ENCODE measurements around the gene ZNF280A. TPM values are rescaled to one million over a fixed set of nuclear protein-coding genes. Genes with fewer than 3 reads are reported as not detected.

ZNF280A gene
- total and polyA plus RNA-seq, 9 of the 15 experiments (the other 6 are each of a cell fraction or from before 2014, with no cell fraction given), result 19.0 to 40.8 (median 28.6) TPM

DNA sequence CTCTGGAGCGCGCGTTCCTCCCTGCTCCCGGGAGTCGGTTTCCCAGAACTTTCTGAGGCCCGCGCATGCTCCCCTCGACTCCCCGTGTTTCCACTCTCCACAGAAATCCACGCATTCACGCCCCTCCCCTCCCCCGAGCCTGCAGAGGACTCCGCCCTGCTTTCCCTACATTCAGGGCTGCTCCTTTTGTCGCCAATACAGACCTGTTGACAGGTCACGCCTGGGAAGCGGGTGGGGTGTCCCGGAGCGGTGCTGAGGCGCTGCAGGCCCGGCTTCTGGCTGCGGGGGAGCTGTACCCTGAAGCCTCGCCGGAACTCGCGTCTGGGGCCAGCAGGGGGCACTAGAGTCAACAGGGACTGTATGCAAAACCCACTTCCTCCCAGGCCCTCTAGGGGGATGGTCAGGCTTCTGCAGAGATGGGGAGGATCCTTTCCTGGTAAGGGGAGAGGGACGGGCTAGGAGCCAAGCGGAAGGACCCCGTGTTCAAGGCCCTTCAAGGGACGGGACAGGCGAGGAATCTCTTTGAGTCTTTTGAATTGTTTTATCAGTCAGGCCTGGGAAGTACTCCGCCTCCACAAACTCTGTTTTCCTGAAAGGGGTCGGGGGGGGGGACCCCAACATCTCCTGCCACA, 39.0 kb upstream of the ZNF280A start, which contains the start of gene PRAME (continued):
- TF ChIP-seq KAT7 (CRISPR knock-in tag; IDR thresholded peaks at IDR 0.05; ENCODE audit: borderline replicate concordance), result no peak
- no peak for TF ChIP-seq ZNF584 (CRISPR knock-in tag; IDR thresholded peaks at IDR 0.05; ENCODE audit: low read depth)
- TF ChIP-seq CHD2 (IDR thresholded peaks at IDR 0.05; ENCODE audit: low read depth, low read length), result no peak
- TF ChIP-seq YBX1 (IDR thresholded peaks at IDR 0.05), result no peak
- TF ChIP-seq ZNF212 (CRISPR knock-in tag; IDR thresholded peaks at IDR 0.05), result no peak
- no peak for TF ChIP-seq TEAD2 (tag; IDR thresholded peaks at IDR 0.05)
- no peak for TF ChIP-seq ELF2 (CRISPR knock-in tag; IDR thresholded peaks at IDR 0.05)
- TF ChIP-seq, protein P1, sequence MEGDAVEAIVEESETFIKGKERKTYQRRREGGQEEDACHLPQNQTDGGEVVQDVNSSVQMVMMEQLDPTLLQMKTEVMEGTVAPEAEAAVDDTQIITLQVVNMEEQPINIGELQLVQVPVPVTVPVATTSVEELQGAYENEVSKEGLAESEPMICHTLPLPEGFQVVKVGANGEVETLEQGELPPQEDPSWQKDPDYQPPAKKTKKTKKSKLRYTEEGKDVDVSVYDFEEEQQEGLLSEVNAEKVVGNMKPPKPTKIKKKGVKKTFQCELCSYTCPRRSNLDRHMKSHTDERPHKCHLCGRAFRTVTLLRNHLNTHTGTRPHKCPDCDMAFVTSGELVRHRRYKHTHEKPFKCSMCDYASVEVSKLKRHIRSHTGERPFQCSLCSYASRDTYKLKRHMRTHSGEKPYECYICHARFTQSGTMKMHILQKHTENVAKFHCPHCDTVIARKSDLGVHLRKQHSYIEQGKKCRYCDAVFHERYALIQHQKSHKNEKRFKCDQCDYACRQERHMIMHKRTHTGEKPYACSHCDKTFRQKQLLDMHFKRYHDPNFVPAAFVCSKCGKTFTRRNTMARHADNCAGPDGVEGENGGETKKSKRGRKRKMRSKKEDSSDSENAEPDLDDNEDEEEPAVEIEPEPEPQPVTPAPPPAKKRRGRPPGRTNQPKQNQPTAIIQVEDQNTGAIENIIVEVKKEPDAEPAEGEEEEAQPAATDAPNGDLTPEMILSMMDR (IDR thresholded peaks at IDR 0.05 in 2 of 3, conservative IDR thresholded peaks at IDR 0.05 in 1 of 3; ENCODE audit: insufficient read depth in 2 of 3, low read depth in 1 of 3, low read length in 3 of 3), result no peak
- TF ChIP-seq CC2D1A (IDR thresholded peaks at IDR 0.05), result no peak
- TF ChIP-seq, protein P2, sequence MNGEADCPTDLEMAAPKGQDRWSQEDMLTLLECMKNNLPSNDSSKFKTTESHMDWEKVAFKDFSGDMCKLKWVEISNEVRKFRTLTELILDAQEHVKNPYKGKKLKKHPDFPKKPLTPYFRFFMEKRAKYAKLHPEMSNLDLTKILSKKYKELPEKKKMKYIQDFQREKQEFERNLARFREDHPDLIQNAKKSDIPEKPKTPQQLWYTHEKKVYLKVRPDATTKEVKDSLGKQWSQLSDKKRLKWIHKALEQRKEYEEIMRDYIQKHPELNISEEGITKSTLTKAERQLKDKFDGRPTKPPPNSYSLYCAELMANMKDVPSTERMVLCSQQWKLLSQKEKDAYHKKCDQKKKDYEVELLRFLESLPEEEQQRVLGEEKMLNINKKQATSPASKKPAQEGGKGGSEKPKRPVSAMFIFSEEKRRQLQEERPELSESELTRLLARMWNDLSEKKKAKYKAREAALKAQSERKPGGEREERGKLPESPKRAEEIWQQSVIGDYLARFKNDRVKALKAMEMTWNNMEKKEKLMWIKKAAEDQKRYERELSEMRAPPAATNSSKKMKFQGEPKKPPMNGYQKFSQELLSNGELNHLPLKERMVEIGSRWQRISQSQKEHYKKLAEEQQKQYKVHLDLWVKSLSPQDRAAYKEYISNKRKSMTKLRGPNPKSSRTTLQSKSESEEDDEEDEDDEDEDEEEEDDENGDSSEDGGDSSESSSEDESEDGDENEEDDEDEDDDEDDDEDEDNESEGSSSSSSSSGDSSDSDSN (IDR thresholded peaks at IDR 0.05; ENCODE audit: borderline replicate concordance in 1 of 2, low read depth in 2 of 2, low read length in 2 of 2), result no peak
- TF ChIP-seq, protein P3, sequence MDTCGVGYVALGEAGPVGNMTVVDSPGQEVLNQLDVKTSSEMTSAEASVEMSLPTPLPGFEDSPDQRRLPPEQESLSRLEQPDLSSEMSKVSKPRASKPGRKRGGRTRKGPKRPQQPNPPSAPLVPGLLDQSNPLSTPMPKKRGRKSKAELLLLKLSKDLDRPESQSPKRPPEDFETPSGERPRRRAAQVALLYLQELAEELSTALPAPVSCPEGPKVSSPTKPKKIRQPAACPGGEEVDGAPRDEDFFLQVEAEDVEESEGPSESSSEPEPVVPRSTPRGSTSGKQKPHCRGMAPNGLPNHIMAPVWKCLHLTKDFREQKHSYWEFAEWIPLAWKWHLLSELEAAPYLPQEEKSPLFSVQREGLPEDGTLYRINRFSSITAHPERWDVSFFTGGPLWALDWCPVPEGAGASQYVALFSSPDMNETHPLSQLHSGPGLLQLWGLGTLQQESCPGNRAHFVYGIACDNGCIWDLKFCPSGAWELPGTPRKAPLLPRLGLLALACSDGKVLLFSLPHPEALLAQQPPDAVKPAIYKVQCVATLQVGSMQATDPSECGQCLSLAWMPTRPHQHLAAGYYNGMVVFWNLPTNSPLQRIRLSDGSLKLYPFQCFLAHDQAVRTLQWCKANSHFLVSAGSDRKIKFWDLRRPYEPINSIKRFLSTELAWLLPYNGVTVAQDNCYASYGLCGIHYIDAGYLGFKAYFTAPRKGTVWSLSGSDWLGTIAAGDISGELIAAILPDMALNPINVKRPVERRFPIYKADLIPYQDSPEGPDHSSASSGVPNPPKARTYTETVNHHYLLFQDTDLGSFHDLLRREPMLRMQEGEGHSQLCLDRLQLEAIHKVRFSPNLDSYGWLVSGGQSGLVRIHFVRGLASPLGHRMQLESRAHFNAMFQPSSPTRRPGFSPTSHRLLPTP (IDR thresholded peaks at IDR 0.05; ENCODE audit: borderline replicate concordance, extremely low read depth, insufficient read length), result no peak
- TF ChIP-seq FOXP1 (CRISPR knock-in tag; IDR thresholded peaks at IDR 0.05), result no peak
- TF ChIP-seq, protein P4, sequence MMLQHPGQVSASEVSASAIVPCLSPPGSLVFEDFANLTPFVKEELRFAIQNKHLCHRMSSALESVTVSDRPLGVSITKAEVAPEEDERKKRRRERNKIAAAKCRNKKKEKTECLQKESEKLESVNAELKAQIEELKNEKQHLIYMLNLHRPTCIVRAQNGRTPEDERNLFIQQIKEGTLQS (IDR thresholded peaks at IDR 0.05), result no peak
- TF ChIP-seq, protein P4 (CRISPR knock-in tag; conservative IDR thresholded peaks at IDR 0.05), result peak; percentile 99
- TF ChIP-seq, protein P5, sequence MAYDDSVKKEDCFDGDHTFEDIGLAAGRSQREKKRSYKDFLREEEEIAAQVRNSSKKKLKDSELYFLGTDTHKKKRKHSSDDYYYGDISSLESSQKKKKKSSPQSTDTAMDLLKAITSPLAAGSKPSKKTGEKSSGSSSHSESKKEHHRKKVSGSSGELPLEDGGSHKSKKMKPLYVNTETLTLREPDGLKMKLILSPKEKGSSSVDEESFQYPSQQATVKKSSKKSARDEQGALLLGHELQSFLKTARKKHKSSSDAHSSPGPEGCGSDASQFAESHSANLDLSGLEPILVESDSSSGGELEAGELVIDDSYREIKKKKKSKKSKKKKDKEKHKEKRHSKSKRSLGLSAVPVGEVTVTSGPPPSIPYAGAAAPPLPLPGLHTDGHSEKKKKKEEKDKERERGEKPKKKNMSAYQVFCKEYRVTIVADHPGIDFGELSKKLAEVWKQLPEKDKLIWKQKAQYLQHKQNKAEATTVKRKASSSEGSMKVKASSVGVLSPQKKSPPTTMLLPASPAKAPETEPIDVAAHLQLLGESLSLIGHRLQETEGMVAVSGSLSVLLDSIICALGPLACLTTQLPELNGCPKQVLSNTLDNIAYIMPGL (CRISPR knock-in tag; IDR thresholded peaks at IDR 0.05), result peak; percentile 100
- TF ChIP-seq ATF7 (IDR thresholded peaks at IDR 0.05), result no peak
- TF ChIP-seq HEY1 (CRISPR knock-in tag; IDR thresholded peaks at IDR 0.05; ENCODE audit: borderline replicate concordance), result no peak
- TF ChIP-seq ZNF717 (CRISPR knock-in tag; IDR thresholded peaks at IDR 0.05), result no peak
- TF ChIP-seq PHF21A (IDR thresholded peaks at IDR 0.05; ENCODE audit: borderline replicate concordance, low read depth), result no peak

Data from K562 (cell line).